Measurements from ENCODE around the gene BRD4.

GRCh38 chr19:15255359-15255990 lies 76.9 kb downstream of the BRD4 start:
- no peak for TF ChIP-seq POLR2A (IDR thresholded peaks at IDR 0.05)
- TF ChIP-seq, protein P1, sequence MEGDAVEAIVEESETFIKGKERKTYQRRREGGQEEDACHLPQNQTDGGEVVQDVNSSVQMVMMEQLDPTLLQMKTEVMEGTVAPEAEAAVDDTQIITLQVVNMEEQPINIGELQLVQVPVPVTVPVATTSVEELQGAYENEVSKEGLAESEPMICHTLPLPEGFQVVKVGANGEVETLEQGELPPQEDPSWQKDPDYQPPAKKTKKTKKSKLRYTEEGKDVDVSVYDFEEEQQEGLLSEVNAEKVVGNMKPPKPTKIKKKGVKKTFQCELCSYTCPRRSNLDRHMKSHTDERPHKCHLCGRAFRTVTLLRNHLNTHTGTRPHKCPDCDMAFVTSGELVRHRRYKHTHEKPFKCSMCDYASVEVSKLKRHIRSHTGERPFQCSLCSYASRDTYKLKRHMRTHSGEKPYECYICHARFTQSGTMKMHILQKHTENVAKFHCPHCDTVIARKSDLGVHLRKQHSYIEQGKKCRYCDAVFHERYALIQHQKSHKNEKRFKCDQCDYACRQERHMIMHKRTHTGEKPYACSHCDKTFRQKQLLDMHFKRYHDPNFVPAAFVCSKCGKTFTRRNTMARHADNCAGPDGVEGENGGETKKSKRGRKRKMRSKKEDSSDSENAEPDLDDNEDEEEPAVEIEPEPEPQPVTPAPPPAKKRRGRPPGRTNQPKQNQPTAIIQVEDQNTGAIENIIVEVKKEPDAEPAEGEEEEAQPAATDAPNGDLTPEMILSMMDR (IDR thresholded peaks at IDR 0.05) = no peak

Measured in vagina (tissue), 2 donors.